ENCODE measurements around the gene CBFA2T3.

Gene CBFA2T3

DNA sequence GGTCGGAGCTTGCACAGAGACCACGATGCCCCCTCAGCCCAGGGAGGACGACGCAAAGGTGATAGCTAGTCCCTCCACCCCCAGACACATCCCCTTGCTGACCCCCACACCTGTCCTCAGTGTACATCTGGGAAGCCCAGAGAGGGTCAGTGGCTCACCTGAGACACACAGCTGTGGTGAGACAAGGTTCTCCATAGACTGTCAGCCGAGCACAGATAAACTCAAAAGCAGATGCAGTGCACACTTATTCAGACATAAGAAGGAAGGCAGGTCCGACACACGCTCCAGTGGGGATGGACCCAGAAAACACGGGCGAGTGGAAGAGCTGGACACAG lies 19.6 kb downstream of the CBFA2T3 start:
- Histone ChIP-seq H3K36me3 (ENCODE audit: insufficient read depth, low read length) (no peaks in the 10 kb centered on the region), H3K4me1 (ENCODE audit: insufficient read depth, low read length) (no peaks in the 10 kb centered on the region), H3K9me3 (ENCODE audit: control insufficient read depth, insufficient read depth, low read length) (no peaks in the 10 kb centered on the region)

DNA sequence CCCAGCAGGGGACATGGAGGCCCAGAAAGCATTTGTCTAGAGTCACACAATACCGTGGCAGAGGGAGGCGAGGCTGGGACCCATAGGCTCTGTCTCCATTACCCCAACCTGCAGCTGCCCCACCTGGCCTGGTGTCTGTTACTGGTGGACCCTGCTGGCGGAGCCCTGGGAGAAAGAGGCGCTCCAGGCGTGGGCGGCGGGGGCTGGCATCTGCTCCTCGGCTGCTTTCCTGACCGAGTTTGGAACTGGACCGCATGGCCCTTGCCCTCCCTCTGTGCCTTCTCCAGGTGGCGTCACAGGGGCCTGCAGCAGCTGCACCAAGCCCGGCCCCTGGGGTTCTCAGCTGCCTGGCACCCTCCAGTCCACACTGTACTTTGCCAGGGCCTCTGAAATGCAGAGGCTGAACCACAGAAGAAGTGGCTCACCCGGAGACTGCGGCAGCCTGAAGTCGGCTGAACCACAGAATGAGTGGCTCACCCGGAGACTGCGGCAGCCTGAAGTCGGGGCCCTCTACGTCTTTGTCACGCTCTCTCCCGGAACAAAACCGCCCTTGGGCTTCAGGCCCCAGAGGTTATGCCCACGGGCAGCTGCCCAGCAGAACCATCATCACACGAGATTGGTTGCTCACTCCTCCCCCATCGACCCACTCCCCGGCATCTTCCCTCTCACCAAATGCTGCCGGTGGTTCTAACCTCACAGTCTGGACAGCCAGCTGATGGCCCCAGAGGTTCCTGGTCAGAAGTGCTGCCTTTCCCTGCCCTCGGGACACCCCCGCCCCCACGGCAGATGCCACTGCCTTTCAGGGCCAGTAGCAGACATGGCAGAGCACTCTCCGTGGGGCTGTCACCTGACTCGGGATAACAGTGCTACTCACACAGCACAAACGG lies 20.2 kb downstream of the CBFA2T3 start:
- Histone ChIP-seq H3K9me3 (ENCODE audit: control insufficient read depth, insufficient read depth, low read length) (no peaks in the 10 kb centered on the region), H3K36me3 (ENCODE audit: insufficient read depth, low read length) (no peaks in the 10 kb centered on the region), H3K9ac (ENCODE audit: low read depth, low read length) (no peak overlapping the region), H3K4me1 (ENCODE audit: insufficient read depth, low read length) (no peaks in the 10 kb centered on the region)

More for the DNA sequence above, 19.6 kb downstream of the CBFA2T3 start:
- H3K9ac ChIP-seq (ENCODE audit: low read depth, low read length): no peak overlapping the region

DNA sequence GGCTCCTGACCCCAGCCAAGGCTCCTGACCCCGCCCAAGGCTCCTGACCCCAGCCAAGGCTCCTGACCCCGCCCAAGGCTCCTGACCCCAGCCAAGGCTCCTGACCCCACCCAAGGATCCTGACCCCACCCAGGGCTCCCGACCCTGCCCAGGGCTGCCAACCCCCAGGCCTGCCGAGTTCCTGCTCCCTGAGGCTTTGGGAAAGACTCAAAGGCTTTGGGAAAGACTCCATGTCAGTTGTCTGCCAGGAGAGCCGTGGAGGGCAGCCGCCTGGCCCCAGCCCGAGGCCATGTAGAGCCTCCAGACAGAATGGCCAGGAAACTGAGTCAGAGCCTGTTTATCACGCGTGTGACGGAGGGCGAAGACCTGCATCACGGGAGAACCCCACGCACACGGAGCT lies 21.1 kb downstream of the CBFA2T3 start:
- no peaks in the 10 kb centered on the region for H3K36me3 ChIP-seq (ENCODE audit: insufficient read depth, low read length)
- no peaks in the 10 kb centered on the region for H3K4me1 ChIP-seq (ENCODE audit: insufficient read depth, low read length)
- H3K9ac ChIP-seq (ENCODE audit: low read depth, low read length): no peak overlapping the region
- no peaks in the 10 kb centered on the region for H3K9me3 ChIP-seq (ENCODE audit: control insufficient read depth, insufficient read depth, low read length)

DNA sequence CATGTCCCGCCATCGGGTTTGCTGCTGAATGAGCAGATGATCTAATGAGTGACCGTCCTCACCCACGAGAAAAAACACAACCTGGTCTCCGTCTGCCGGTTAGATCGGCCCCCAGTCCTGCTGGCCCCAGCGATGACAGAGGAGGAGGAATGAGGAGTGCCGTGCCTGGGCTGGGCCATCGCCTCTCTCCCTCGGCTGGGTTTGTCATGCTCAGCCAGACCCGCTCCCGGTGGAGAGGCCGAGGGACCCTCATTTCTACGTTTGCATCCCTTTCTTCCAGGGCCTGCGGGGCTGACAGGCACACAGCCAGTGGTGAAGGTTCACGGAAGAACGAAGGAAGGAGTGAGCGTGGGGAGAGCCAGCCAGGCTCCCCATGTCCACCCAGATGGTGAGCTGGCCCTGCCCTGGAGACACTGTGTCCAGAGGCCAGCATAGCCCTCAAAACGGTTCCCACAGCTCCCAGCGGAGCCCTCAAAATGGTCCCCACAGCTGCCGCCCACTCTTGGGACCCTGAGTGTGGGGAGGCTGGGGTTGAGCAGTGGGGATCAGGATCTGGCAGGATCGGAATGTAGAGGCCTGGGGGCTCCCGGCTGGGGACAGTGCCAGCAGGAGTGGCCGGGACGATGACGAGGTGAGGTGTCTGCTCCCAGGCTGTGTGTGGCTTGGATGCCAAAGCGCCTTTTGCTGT lies 23.9 kb downstream of the CBFA2T3 start:
- Histone ChIP-seq H3K9me3 (ENCODE audit: control insufficient read depth, insufficient read depth, low read length) (no peaks in the 10 kb centered on the region), H3K36me3 (ENCODE audit: insufficient read depth, low read length) (no peaks in the 10 kb centered on the region), H3K9ac (ENCODE audit: low read depth, low read length) (no peak overlapping the region), H3K4me1 (ENCODE audit: insufficient read depth, low read length) (no peaks in the 10 kb centered on the region)

DNA sequence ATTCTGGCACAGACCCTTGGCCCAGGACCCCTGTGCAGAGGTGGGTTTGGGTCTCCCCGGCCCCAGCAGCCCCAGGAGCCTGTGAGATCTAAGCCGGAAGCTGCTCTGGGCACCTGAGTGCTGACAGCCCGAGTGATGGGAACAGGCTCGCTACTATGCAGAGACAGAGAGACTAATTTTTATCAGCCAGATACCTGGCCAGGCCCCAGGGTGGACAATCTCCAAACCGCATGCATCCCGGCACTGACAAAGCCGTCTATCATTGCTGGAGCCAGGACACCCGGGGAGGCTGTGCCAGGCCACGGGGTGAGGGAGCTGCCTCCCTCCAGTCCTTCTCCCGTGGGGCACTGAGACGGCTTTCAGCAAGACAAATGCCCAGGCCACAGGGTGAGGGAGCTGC lies 25.0 kb downstream of the CBFA2T3 start:
- H3K36me3 ChIP-seq (ENCODE audit: insufficient read depth, low read length): no peaks in the 10 kb centered on the region
- no peak overlapping the region for H3K9ac ChIP-seq (ENCODE audit: low read depth, low read length)
- no peaks in the 10 kb centered on the region for H3K9me3 ChIP-seq (ENCODE audit: control insufficient read depth, insufficient read depth, low read length)
- no peaks in the 10 kb centered on the region for H3K4me1 ChIP-seq (ENCODE audit: insufficient read depth, low read length)

DNA sequence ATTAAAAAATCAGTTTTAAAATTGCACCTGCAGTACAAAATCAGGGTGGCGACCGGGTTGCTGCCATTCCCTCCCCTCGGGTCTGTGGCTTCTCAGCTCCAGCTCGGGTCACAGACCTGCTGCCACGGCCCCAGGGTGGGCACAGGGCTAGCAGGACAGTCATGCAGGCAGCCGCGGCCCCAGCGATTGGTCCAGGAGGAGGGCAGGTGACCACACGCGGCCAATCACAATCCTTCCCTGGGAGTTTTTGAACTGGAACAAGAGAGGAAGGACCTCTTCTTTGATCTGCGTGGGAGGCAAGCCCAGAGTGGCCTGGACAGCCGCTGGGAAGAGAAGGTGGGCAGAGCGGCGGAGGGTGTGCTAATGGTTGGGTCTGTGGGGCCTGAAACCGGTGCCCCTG lies 25.5 kb downstream of the CBFA2T3 start:
- H3K9me3 ChIP-seq (ENCODE audit: control insufficient read depth, insufficient read depth, low read length): no peaks in the 10 kb centered on the region
- no peak overlapping the region for H3K9ac ChIP-seq (ENCODE audit: low read depth, low read length)
- no peaks in the 10 kb centered on the region for H3K36me3 ChIP-seq (ENCODE audit: insufficient read depth, low read length)
- no peaks in the 10 kb centered on the region for H3K4me1 ChIP-seq (ENCODE audit: insufficient read depth, low read length)

DNA sequence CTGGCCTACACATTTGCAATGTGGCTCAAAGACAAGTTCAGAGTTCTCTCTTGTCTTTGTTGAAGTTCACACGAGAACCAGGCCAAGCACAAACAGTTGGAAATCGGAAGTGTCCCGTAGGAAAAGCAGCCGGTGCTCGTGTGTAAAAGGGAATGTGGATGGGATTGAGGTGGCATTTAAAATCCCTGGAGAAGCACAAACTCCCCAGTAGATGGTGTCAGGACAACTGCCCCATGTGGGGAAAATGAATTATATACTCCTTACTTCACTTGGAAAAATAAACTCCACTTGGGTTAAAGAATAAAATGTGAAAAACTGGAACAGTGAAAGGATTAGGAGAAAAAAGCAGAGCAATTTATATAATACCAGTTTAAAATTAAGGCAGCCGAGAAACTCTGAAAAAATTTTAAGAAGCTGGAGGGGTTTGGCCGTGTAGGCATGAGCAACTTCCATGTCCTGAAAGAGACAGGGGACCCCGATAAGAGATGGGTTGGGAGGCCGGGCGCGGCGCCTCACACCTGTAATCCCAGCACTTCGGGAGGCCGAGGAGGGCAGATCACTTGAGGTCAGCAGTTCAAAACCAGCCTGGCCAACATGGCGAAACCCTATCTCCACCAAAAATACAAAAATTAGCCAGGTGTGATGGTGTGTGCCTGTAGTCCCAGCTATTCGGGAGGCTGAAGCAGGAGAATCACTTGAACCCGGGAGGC lies 28.1 kb downstream of the CBFA2T3 start:
- Histone ChIP-seq H3K9me3 (ENCODE audit: control insufficient read depth, insufficient read depth, low read length) (no peaks in the 10 kb centered on the region), H3K4me1 (ENCODE audit: insufficient read depth, low read length) (no peaks in the 10 kb centered on the region), H3K9ac (ENCODE audit: low read depth, low read length) (no peak overlapping the region), H3K36me3 (ENCODE audit: insufficient read depth, low read length) (no peaks in the 10 kb centered on the region)

DNA sequence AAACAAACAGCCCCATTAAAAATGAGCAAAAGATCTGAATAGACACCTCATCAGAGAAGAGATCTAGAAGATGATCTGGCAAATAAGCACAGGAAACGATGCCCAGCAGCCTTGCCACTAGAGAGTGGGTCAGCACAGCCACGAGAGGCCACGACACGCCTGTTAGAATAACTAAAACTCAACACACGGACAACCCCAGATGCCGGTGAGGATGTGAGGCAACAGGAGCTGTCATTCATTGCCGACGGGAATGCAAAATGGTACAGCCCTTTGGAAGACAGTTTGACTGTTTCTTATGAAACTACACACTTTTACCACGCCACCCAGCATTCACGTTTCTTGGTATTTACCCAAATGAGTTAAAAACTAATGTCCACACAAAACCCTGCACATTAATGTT lies 31.5 kb downstream of the CBFA2T3 start:
- Histone ChIP-seq H3K36me3 (ENCODE audit: insufficient read depth, low read length) (no peaks in the 10 kb centered on the region), H3K9me3 (ENCODE audit: control insufficient read depth, insufficient read depth, low read length) (no peaks in the 10 kb centered on the region), H3K4me1 (ENCODE audit: insufficient read depth, low read length) (no peaks in the 10 kb centered on the region; the same call in 1 of the 2 replicates), H3K9ac (ENCODE audit: low read depth, low read length) (no peak overlapping the region)

DNA sequence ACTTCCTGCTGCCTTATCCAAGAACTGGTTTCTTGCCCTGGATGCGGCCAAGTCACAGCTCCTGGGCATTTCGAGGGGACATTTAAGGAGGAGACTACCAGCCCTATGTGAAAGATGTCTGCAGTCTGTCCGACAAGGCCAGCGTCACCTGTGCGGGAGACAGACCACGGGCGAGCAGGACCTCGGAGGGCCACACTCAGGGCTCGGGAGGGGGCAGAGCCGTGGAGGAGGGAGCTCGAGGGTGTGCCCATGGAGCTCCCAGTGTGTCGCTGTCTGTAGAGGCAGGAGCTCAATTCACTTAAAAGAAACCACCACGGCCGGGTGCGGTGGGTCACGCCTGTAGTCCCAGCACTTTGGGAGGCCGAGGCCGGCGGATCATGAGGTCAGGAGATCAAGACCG lies 33.3 kb downstream of the CBFA2T3 start:
- no peaks in the 10 kb centered on the region for H3K9me3 ChIP-seq (ENCODE audit: control insufficient read depth, insufficient read depth, low read length)
- H3K4me1 ChIP-seq (ENCODE audit: insufficient read depth, low read length): no peaks in the 10 kb centered on the region; the same call in 1 of the 2 replicates
- no peak overlapping the region for H3K9ac ChIP-seq (ENCODE audit: low read depth, low read length)
- H3K36me3 ChIP-seq (ENCODE audit: insufficient read depth, low read length): no peaks in the 10 kb centered on the region

DNA sequence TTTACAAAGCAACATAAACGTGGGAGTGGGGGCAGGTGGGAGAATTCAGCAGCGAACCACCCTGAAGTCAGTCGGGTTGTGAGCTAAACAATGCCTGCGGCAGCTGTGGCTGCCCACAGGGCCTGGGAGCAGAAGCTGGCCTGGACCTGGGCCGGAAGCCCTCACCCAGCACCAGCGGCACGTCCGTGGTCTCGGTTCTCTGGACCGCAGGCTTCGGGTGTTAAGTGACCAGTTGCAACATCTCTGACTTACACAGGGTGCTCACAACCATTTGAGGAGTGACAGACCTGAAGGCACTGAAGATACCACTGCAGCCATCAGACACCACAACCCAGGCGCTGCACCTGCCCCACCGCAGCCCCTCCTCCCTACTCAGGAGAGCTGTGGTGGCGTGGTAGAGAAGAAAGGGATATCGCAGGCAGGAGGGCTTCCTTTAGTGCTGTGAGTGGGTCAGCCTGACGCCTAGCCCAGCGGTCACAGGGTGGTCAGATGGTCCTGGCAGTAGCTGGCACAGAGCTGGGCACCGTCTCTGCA lies 33.8 kb downstream of the CBFA2T3 start:
- Histone ChIP-seq H3K36me3 (ENCODE audit: insufficient read depth, low read length) (no peaks in the 10 kb centered on the region), H3K4me1 (ENCODE audit: insufficient read depth, low read length) (no peaks in the 10 kb centered on the region; the same call in 1 of the 2 replicates), H3K9me3 (ENCODE audit: control insufficient read depth, insufficient read depth, low read length) (no peaks in the 10 kb centered on the region), H3K9ac (ENCODE audit: low read depth, low read length) (no peak overlapping the region)

DNA sequence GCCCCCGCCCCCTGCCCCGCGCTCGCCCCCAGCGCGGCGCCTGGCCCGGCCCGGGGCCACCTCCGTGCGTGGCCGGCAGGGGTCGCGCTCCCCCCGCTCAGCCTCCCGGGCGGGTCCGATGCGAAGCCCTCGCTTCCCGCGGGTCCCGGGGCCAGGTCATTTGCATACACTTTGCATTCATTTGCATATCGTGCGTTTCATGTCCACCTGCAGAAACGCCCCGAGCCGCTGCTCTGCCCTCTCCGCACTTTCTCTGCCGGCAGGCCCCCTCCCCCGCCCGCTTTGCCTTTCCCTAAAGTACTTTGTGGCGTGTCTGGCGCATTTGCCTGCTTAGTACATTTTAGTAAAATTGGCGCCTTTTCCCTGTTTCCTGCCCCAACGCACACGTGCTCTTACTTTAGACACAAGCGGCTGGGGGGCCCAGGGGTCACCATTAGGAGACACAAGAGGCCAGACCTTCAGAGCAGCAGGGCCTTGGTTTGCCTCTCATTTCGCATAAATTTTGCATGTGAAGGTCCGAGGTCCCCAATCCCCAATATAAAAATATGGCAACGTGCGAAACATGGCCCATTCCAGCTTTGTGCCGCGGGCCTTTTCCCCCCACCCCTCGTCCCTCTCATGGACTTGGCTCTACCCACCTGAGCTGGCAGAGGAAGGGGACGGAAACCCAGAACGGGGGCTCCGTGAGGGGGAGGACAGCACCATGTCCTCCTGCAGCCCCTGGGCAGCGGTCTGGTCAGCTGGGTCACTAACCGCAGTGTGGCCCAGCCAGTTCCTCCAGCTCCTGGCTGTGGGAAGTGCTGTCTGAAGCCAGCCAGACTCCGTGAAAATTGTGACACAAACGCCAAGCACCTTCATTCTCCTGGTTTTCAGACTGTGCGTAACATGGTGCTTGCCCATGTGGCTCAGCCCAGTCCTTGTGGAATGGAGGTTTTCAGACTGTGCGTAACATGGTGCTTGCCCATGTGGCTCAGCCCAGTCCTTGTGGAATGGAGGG lies 34.8 kb downstream of the CBFA2T3 start:
- H3K36me3 ChIP-seq (ENCODE audit: insufficient read depth, low read length): no peaks in the 10 kb centered on the region

DNA sequence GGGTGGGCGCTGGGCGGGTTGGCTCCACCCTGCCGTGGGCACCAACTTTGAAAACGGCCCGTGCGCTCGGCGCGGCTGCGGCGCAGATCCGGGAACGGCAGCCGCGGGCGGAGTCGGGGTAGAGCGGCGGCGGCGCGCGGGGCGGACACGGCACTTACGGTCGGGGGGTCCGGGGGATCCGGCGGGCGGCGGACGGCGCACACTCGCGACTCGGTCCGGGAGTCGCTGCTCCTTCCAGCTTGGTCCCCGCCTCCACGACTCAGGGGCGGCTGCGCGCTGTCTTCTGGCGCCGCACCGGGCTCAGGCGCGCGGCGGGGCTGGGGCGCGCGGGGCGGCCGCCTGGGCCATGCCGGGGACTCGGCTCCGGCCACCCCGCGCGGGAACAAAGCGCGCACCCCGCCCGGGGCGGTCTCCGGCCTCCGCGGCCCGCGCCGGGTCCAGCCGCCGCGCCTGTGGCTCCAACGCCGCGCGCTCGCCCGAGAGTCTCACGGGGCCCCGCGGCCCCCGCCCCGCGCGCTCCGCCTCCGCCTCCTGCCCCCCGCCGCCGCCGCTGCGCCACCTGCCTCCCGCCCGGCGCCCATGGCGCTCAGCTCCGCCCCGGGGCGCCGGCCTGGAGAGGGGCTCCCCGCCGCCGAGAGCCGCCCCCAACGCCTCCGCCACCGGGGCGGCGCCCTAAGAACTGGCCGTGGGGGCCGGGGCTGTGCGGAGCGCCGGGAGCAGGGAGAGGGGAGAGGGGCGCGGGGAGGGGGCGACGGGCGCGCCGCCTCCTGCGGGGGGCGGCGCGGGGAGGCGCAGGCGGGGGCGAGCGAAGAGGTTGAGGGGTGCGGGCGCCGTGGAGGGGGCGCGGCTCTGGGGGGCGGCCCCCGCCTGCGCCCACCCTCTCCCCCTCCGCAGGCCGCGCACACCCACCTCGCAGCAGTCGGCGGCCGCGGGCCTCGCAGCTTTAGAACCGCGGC lies 35.9 kb downstream of the CBFA2T3 start:
- Histone ChIP-seq H3K4me1 (ENCODE audit: insufficient read depth, low read length) (no peaks in the 10 kb centered on the region; the same call in 1 of the 2 replicates), H3K9me3 (ENCODE audit: control insufficient read depth, insufficient read depth, low read length) (no peaks in the 10 kb centered on the region), H3K36me3 (ENCODE audit: insufficient read depth, low read length) (no peaks in the 10 kb centered on the region), H3K9ac (ENCODE audit: low read depth, low read length) (peak overlapping the region; percentile 51)

More for the DNA sequence above, 34.8 kb downstream of the CBFA2T3 start:
- Histone ChIP-seq H3K4me1 (ENCODE audit: insufficient read depth, low read length) (no peaks in the 10 kb centered on the region; the same call in 1 of the 2 replicates), H3K9me3 (ENCODE audit: control insufficient read depth, insufficient read depth, low read length) (no peaks in the 10 kb centered on the region), H3K9ac (ENCODE audit: low read depth, low read length) (no peak overlapping the region; the same call in 1 of the 2 replicates)
